NCI-H82 (cell line): ENCODE measurements around the gene TATDN2.

Experiments used
- DNase-seq: peaks from one replicate; lab custom pipeline; 2025; lab: John Stamatoyannopoulos, UW

Gene TATDN2

DNA sequence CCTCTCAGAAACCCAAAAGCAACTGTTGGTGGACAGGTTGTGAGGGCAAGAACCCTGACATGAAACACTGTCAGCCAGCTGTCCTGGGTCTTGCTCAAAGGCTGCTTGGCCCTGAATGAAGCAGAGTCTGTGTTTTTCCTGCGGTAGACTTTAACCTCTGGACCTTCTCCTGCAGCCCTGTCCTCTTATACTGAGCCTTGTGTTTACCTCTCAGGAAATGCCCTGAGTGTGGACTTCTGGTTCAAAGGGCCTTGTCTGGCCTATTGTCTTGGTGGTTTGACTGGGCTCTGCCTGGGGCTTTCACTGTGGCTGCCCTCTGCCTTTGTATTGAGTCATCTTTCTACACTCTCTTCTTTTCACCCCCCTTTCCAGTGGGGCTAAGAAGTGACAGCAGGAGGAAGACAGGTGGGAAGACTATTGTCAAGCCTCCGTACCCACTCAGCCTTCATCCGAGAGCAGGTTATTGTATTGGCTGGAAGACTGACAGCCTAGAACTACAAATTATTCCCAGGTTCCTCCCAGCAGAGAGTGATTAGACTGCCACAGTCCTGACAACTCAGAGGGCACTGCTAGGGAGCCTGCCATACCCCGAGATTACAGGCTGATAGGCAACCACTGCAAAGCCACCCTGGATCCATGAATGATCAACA lies 69.2 kb downstream of the TATDN2 start:
- DNase-seq = no peak

DNA sequence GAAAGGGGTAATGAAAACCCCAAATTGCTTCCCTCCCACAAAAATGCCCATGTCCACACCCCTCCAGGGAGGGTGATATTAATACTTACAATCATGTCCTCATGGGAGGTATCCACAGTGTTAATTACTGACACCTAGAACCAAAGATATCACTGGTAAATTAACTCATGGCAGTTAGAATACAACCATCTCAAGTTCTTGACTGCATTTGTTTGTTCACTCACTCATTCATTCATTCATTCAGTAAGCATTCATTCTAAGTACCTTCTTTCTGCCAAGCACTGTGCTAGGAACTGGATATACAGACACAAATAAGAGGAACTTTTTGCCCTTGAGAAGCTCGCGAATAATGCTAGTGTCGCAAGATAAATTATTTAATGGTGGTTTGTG lies 69.7 kb downstream of the TATDN2 start:
- DNase-seq = no peak

DNA sequence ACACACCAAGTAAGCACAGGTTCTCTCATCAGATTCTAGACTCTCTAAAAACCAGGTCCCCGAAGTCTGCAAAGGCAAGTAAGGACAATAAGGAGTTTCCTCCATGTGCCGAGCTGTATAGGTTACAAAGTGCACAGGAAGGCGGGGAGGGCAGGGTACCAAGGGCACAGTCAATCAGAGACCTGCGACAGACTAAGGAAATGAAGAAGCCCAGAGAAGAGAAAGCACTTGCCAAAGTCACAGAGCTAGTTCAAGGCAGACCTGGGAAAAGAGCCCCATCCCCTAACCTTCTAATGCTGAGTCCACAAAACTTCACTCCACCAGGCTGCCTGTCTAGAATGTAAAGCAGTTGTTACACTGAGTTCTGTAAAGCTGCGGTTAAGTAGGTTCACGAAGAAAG lies 71.0 kb downstream of the TATDN2 start:
- no peak for DNase-seq

DNA sequence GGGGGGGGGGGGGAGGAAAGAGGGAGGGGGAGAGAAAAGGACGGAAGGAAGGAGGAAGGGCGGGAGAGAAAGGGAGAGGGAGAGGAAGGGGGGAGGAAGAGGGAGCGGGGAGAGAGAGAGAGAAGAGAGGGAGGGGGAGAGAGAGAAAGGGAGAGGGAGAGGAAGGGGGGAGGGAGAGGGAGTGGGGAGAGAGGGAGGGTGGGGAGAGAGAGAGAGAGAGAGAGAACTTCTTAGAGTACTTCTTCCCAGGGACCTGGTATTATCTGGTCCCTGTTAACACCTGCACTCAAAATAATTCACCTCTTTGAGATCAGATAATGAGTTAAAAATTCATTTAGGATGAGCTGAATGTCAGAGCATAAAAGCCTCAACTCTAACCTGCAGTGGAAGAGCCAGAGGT lies 71.5 kb downstream of the TATDN2 start:
- DNase-seq = no peak

DNA sequence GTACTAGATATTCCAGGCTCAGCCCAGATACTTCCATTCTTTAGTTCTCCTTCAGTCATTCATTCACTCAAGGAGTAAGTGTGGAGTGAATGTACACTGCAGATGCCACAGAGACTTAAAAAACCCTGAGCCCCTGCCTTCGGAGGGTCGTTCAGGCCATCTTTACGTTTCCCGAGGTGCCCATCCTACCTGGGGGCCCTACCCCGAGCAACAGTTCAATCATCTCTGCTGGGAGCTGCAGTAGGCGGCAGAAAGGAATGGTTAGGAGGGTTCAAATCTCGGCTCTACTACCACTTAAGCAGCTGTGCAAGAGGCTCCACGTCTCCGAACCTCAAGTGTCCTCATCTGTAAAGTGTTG lies 72.0 kb downstream of the TATDN2 start:
- DNase-seq = no peak

DNA sequence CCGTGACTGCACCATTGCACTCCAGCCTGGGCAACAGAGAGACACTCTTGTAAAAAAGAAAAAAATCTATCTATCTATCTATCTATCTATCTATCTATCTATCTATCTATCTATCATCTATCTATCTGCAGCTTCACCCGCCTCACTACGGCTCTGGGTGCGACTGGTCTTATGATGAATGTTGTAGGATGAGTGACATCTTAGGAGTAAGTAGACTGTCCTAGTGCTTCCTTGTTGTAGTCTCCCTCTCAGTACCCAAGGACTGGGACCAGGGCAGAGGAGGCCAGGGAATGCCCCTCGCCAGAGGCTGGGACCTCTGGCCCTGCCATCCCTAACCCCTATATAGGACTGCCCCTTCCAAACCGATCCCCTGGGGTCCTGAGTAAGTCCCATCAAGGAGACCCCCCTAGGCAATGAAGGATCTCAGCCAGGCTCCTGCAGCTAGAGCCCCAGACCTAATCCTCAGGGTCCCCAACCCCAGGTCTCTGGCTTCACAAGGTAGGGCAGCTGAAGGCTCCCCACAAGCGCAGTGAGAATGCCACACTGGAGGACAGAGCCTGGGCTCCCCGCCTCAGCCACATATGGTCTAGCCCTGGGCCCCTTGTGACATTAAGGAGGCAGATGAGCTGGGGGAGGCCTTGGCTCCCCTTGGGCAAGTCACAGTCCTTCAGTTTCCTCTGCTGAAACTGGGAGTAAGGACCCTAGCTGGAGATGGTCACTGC lies 73.5 kb downstream of the TATDN2 start:
- no peak for DNase-seq

DNA sequence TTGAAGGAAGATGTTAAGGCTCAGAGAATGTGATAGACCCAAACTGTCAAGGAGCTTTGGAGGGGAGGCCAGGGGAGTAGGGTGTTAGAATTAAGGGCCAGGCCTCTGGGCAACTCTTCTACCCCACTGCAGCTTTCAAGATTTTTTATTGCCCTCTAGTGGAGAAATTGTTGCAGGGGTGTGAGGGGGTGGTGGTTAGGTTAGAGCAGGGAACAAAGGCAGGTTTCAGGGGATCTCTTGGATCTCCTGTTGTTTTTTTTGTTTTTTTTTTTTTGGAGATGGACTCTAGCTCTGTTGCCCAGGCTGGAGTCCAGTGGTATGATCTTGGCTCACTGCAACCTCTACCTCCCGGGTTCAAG lies 74.1 kb downstream of the TATDN2 start:
- DNase-seq = peak; percentile 47

DNA sequence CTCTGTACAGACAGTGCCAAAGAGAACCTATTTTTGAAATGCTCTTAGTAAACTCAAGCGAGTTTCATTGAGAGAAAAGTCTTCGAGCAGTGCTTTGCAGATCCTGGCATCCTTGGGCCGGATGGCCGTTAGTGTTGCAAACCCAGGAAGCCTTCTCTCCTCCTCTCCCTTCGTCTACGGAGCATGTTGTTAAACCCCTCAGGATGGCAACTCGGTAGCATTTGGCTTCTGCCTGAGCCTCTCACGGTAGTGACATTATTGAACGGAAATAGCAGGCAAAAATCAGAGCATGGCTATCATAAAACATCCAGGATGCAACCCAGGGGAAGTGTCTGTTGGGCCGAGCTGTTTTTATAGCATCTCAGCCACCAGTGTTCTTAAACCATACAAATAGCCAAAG lies 79.3 kb downstream of the TATDN2 start:
- no peak for DNase-seq

DNA sequence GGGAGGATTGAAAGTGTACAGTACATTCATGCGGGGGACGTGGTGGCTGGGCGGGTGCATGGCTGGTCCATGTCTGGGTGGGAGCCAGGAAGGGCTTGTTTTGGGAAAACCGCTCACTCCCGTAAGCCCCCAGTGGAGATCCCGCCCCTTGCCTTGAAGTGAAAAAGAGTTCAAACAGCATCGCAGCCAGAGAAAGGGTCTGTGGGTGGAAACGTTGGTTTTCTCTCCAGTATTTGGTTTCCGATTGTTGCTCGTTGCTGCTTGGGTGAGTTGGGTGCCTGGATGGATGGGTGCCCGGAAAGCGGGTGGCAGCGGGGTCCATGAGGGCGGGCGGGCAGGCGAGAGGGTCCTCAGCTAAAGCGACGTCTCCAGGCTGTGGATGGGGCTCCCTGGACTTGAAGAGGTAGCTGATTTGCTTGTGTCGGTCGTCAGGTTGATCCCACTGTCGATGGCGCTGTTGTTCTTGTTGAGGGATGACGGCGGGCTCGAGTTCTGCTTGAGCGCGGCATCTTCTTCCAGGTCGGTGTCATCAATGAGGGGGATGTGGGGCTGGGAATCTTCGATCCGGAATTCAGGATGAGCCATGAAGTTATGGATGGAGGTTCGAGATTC lies 80.3 kb downstream of the TATDN2 start:
- DNase-seq = no peak

DNA sequence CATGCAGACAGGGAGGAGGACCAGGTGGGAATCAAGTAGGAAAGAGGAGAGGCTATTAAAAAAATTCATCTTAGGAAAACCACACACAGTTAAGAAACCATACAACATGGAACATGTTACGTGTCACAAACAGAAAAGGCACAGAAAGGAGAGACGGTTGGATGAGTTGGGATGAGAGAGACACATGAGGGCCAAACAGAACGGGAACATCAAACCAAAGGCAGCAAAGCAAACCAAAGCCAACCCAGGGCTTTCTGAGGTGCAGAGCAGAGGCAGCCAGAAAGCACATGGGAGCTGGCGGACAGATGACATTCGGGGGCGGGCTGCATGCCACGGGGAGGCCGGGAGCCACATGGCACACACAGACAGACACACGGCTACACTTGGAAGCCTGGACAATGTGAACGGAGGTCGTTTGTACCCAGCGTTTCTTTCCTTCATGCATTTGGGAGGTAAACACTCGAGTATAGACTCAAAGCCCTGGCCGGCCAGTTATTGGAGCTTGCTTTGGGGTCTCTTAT lies 81.3 kb downstream of the TATDN2 start:
- DNase-seq = no peak

DNA sequence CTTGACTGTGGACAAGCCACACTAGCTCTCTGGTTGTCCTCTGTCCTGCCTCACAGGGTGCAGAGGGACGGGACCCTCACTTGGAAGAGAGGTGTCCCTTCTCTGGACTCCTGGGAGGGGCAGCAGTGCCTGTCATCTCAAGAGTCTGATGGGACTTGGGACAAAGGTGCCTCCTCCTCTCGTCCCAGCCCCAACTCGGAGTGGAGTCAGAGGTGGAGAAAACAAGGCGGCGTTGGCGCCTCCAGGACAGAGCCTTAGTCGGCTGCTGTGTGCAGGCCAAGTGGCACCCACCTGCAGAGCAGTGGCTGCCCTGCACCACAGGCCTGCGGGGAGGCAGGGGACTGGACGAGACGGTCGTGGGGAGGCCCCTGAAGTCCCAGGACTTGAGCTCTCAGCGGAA lies 82.1 kb downstream of the TATDN2 start:
- no peak for DNase-seq
